ENCODE measurements around the gene COL6A3.

GRCh38 chr2:237350597-237350996 is 63.4 kb downstream of the COL6A3 start:
- TF ChIP-seq CTCF (optimal IDR thresholded peaks at IDR 0.05 in 1 of 3, IDR thresholded peaks at IDR 0.05 in 1 of 3, conservative IDR thresholded peaks at IDR 0.05 in 1 of 3; ENCODE audit: extremely low read depth in 1 of 3, insufficient read depth in 2 of 3, low read length in 3 of 3) (no peak), EZH2 (IDR thresholded peaks at IDR 0.05; ENCODE audit: low read length) (no peak)
